ENCODE data around the gene OTOA.
"Not testable (repeated sequence)": the region's sequence is repeated elsewhere in the genome, so short reads cannot be mapped to it uniquely, and the experiment has no call there.

OTOA gene

GRCh38 chr16:21663889-21664647 is at the start of gene OTOA:
TSS of gene OTOA (plus strand) at chr16:21663968. CDS start at chr16:21678515, 14,547 bp downstream.
- no peak for DNase-seq (ENCODE audit: low spot score)
- FAIRE-seq: no peak

- no peak for FAIRE-seq
- DNase-seq (ENCODE audit: low spot score): no peak
Observed at GRCh38 chr16:21614896-21615295, 48.9 kb upstream of the OTOA start.

GRCh38 chr16:21617607-21618006 is 46.2 kb upstream of the OTOA start:
- DNase-seq (ENCODE audit: low spot score) (no peak), FAIRE-seq (no peak)

GRCh38 chr16:21618281-21618680 is 45.5 kb upstream of the OTOA start:
- FAIRE-seq (no peak), DNase-seq (ENCODE audit: low spot score) (no peak)

- no peak for DNase-seq (ENCODE audit: low spot score)
- FAIRE-seq: no peak
Observed at GRCh38 chr16:21619765-21620425, 43.9 kb upstream of the OTOA start.

GRCh38 chr16:21620592-21620991 is 43.2 kb upstream of the OTOA start:
- DNase-seq (ENCODE audit: low spot score) (no peak), FAIRE-seq (no peak)

GRCh38 chr16:21622545-21622944 is 41.2 kb upstream of the OTOA start:
- no peak for DNase-seq (ENCODE audit: low spot score)
- FAIRE-seq: no peak

- DNase-seq (ENCODE audit: low spot score) (no peak), FAIRE-seq (peak; percentile 90)
Observed at GRCh38 chr16:21625026-21625425, 38.7 kb upstream of the OTOA start.

GRCh38 chr16:21626659-21627277 is 37.0 kb upstream of the OTOA start:
- FAIRE-seq: peak; percentile 88
- DNase-seq (ENCODE audit: low spot score): peak; percentile 83

GRCh38 chr16:21628121-21628726 is 35.5 kb upstream of the OTOA start:
- DNase-seq (ENCODE audit: low spot score) (peak; percentile 33), FAIRE-seq (peak; percentile 71)

GRCh38 chr16:21628772-21629171 is 35.0 kb upstream of the OTOA start:
- FAIRE-seq: no peak
- peak; percentile 15 for DNase-seq (ENCODE audit: low spot score)

GRCh38 chr16:21629616-21630539 is 33.9 kb upstream of the OTOA start:
- DNase-seq (ENCODE audit: low spot score); FAIRE-seq: not testable (repeated sequence)

- not testable (repeated sequence) for DNase-seq (ENCODE audit: low spot score); FAIRE-seq
Observed at GRCh38 chr16:21630866-21631265, 32.9 kb upstream of the OTOA start.

GRCh38 chr16:21631376-21631775 is 32.4 kb upstream of the OTOA start:
- not testable (repeated sequence) for DNase-seq (ENCODE audit: low spot score); FAIRE-seq

GRCh38 chr16:21631951-21632575 is 31.7 kb upstream of the OTOA start:
- DNase-seq (ENCODE audit: low spot score); FAIRE-seq: not testable (repeated sequence)

- FAIRE-seq (no peak), DNase-seq (ENCODE audit: low spot score) (no peak)
Observed at GRCh38 chr16:21634216-21634615, 29.6 kb upstream of the OTOA start.

GRCh38 chr16:21635694-21636093 is 28.1 kb upstream of the OTOA start:
- FAIRE-seq; DNase-seq (ENCODE audit: low spot score): not testable (repeated sequence)

GRCh38 chr16:21637032-21637968 is 26.5 kb upstream of the OTOA start:
- no peak for DNase-seq (ENCODE audit: low spot score)
- no peak for FAIRE-seq

GRCh38 chr16:21638573-21638975 is 25.2 kb upstream of the OTOA start:
- FAIRE-seq (no peak), DNase-seq (ENCODE audit: low spot score) (no peak)
